GM12878 (cell line): ENCODE measurements around the gene RNF103. TPM values are rescaled to one million over a fixed set of nuclear protein-coding genes. Genes with fewer than 3 reads are reported as not detected.

Source experiments
- ATAC-seq: fragments of 200-7000 bp; cut with Tn5 transposase; 3 replicates; pipeline ENCODE4 v1.9.1; 2020; ENCODE audit warnings: mild to moderate bottlenecking, moderate library complexity
- BruUV-seq: library from RNA; stranded (reverse); fragments of 400-500 nt; replicated peaks from 2 replicates; lab custom pipeline; 2021; lab: Mats Ljungman, UMichigan
- CTCF ChIA-PET: fragments of 300-600 bp; sonication (Branson Sonifier 250); formaldehyde crosslinking; extraction: SDS; loops from one replicate; lab custom pipeline; 2021; ENCODE audit warnings: inconsistent platforms; lab: Yijun Ruan, JAX
- POLR2A ChIA-PET: fragments of 350-600 bp; formaldehyde crosslinking; extraction: SDS; loops from one replicate; lab custom pipeline; 2021; ENCODE audit warnings: inconsistent platforms; lab: Charles Lee
- RAD21 ChIA-PET: fragments of 300-600 bp; sonication (Branson Sonifier 250); formaldehyde crosslinking; loops from one replicate; lab custom pipeline; 2023; ENCODE audit warnings: antibody characterized with exemption; ENCODE audit not compliant: unreplicated experiment; lab: Charles Lee
- SMC1A ChIA-PET: fragments of 300-600 bp; sonication (Branson Sonifier 250); formaldehyde crosslinking; loops from one replicate; lab custom pipeline; 2023; ENCODE audit not compliant: unreplicated experiment, uncharacterized antibody; lab: Charles Lee
- DNase-seq: peaks from one replicate; pipeline ENCODE4 v3.0.0-alpha.2; 2011; ENCODE audit warnings: low read depth, low spot score
- FAIRE-seq: peaks from 3 replicates; lab custom pipeline; 2011; peaks lifted over from hg19 to GRCh38; lab: Jason Lieb, UNC
- H2AFZ ChIP-seq: 2 replicates; pipeline ENCODE4 v1.6.0; 2011; ENCODE audit warnings: low read depth, low read length, control low read depth; ENCODE audit not compliant: control insufficient read depth
- H3K27ac ChIP-seq: 2 replicates; pipeline ENCODE4 v1.5.1; 2011; ENCODE audit warnings: control low read depth; ENCODE audit not compliant: control insufficient read depth, insufficient read depth
- H3K27me3 ChIP-seq, 2 experiments: replicated peaks in 1 of 2; 2 replicates each; pipeline versions ENCODE4 v1.6.0 to v1.6.1; 2011; ENCODE audit warnings: low read length in 1 of 2; ENCODE audit not compliant: control insufficient read depth in 2 of 2, insufficient read depth in 2 of 2
- H3K36me3 ChIP-seq, 2 experiments: 2 replicates each; pipeline ENCODE4 v1.5.1; 2011; ENCODE audit warnings: low read length in 1 of 2; ENCODE audit not compliant: control insufficient read depth in 2 of 2, insufficient read depth in 2 of 2
- H3K4me1 ChIP-seq: 2 replicates; pipeline ENCODE4 v1.6.1; 2011; ENCODE audit warnings: mild to moderate bottlenecking, low read length, moderate library complexity, mixed read lengths; ENCODE audit not compliant: control insufficient read depth, insufficient read depth
- H3K4me2 ChIP-seq: 2 replicates; pipeline ENCODE4 v1.6.0; 2011; ENCODE audit warnings: control low read depth; ENCODE audit not compliant: control insufficient read depth, insufficient read depth
- H3K4me3 ChIP-seq: fragments of 200-600 bp; sonication (generic); 2 replicates; pipeline ENCODE4 v1.5.1; 2016
- H3K79me2 ChIP-seq: 2 replicates; pipeline ENCODE4 v1.6.0; 2011; ENCODE audit warnings: low read length; ENCODE audit not compliant: control insufficient read depth, insufficient read depth
- H3K9ac ChIP-seq: 2 replicates; pipeline ENCODE4 v1.8.0; 2011; ENCODE audit warnings: low read length, control low read depth, mixed read lengths; ENCODE audit not compliant: control insufficient read depth, insufficient read depth
- H3K9me3 ChIP-seq: replicated peaks from 3 replicates; pipeline ENCODE4 v1.5.1; 2011; ENCODE audit warnings: mild to moderate bottlenecking, low read length; ENCODE audit not compliant: control insufficient read depth, insufficient read depth
- H4K20me1 ChIP-seq: 2 replicates; pipeline ENCODE4 v1.6.0; 2011; ENCODE audit not compliant: control insufficient read depth, insufficient read depth
- HDGF ChIP-seq: fragments of 450-650 bp; IDR thresholded peaks from 2 replicates; pipeline ENCODE4 v1.6.1; 2016; ENCODE audit warnings: antibody characterized with exemption
- MLLT1 ChIP-seq: fragments of 450-650 bp; IDR thresholded peaks from 2 replicates; pipeline ENCODE4 v1.6.1; 2016; ENCODE audit warnings: mild to moderate bottlenecking
- SPI1 ChIP-seq: IDR thresholded peaks from 2 replicates; pipeline ENCODE4 v1.6.1; 2011; ENCODE audit warnings: low read depth, mild to moderate bottlenecking, low read length, moderate library complexity, borderline replicate concordance; ENCODE audit not compliant: insufficient read depth
- SREBF2 ChIP-seq: IDR thresholded peaks from 2 replicates; pipeline ENCODE4 v1.6.1; 2012; ENCODE audit warnings: mild to moderate bottlenecking, low read length
- SUPT20H ChIP-seq: IDR thresholded peaks from 2 replicates; pipeline ENCODE4 v1.6.1; 2011; ENCODE audit warnings: low read depth, mild to moderate bottlenecking, low read length, moderate library complexity, borderline replicate concordance; ENCODE audit not compliant: control insufficient read depth
- USF1 ChIP-seq: IDR thresholded peaks from 2 replicates; pipeline ENCODE4 v1.6.1; 2011; ENCODE audit warnings: borderline replicate concordance, low read depth, mild to moderate bottlenecking, moderate library complexity, mixed read lengths, low read length; ENCODE audit not compliant: insufficient read depth; ENCODE audit errors: extremely low read length
- ZNF274 ChIP-seq: IDR thresholded peaks from one replicate; pipeline ENCODE4 v1.8.0; 2011; ENCODE audit not compliant: insufficient read length, insufficient read depth
- WGBS: methylation state at CpG from one replicate; pipeline ENCODE4 v1.1.6; 2016; ENCODE audit warnings: low lambda C conversion rate; ENCODE audit not compliant: insufficient replicate concordance, insufficient coverage; ENCODE audit errors: missing lambda C conversion rate; 5-methylcytosine and 5-hydroxymethylcytosine counted together
- in situ Hi-C: fragments of 300-500 bp; cut with MboI; formaldehyde crosslinking; loops from 9 replicates; pipeline ENCODE4 v1.14.3; 2018; ENCODE audit warnings: mixed read lengths
- intact Hi-C: fragments of 100-400 bp; cut with micrococcal nuclease; formaldehyde crosslinking; loops from one replicate; pipeline ENCODE4 v1.14.2; 2022; ENCODE audit not compliant: unreplicated experiment
- polyA plus RNA-seq, 11 experiments: library from polyadenylated mRNA; depleted of rRNA in 4 of 11; unstranded in 6 of 11; stranded (reverse) in 5 of 11; fragments of >200 nt; fragmentation: Nextera tagmentation in 4 of 11; fragmentation: Illumina TruSeq in 1 of 11; extraction: Ambion mirVana in 4 of 11; extraction: Trizol in 1 of 11; gene quantifications; 1 replicate in 1 of 11; 2 replicates in 10 of 11; pipeline versions ENCODE4 v1.2.1 to v1.2.3, GENCODE V29; 2011 to 2016; ENCODE audit warnings: inconsistent platforms in 2 of 11, missing spikeins in 2 of 11, low read depth in 1 of 11
- total RNA-seq, 4 experiments: library from RNA; depleted of rRNA in 3 of 4; stranded (reverse); fragments of >200 nt in 3 of 4; fragmentation: Illumina TruSeq in 1 of 4; extraction: Trizol in 1 of 4; gene quantifications; 2 replicates each; pipeline versions ENCODE4 v1.2.1 to v1.2.3, GENCODE V29; 2013 to 2021

Gene RNF103
- total and polyA plus RNA-seq, 10 of the 15 experiments (the other 5 are each of a cell fraction or from before 2014, with no cell fraction given): 2.4 to 11.0 (median 8.0) TPM

DNA sequence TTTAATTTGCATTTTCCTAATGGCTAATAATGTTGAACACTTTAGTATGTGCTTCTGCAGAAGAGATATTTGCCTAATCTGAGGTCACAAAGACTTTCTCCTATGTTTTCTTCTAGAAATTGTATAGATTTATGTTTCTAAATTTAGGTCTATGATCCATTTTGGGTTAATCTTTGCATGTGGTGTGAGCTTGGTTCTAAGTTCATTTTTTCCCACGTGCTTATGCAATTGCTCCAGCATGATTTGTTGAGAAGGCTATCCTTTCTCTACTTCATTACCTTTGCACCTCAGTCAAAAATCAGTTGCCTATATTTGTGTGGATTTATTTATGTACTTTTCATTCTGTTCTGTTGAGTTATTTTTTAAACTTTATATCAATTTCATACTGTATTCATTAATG, 15.0 kb upstream of the RNF103 start:
- Histone ChIP-seq H3K9ac (no peak overlapping the region), H3K4me2 (no peak overlapping the region), H4K20me1 (no peaks in the 10 kb centered on the region), H3K27ac (no peak overlapping the region), H3K4me1 (no peaks in the 10 kb centered on the region), H3K4me3 (no peak overlapping the region), H2AFZ (no peak overlapping the region), H3K27me3 (no peaks in the 10 kb centered on the region), H3K9me3 (no peaks in the 10 kb centered on the region; the same call in 2 of the 3 replicates), H3K79me2 (no peaks in the 10 kb centered on the region), H3K36me3 (no peaks in the 10 kb centered on the region)
- intact Hi-C loops (no loop called here), in situ Hi-C loops (no loop called here)
- ChIA-PET SMC1A (no interaction called here), RAD21 (no interaction called here), POLR2A (no interaction called here), CTCF (no interaction called here)
- ATAC-seq (no peak), DNase-seq (no peak), FAIRE-seq (no peak)
- WGBS: 96% methylated on average over 1 of the region's 1 CpG
- TF ChIP-seq SUPT20H: no peak
- BruUV-seq: no TSS peak

- Histone ChIP-seq H4K20me1 (no peaks in the 10 kb centered on the region), H3K27ac (no peak overlapping the region), H3K4me3 (no peak overlapping the region), H3K4me2 (no peak overlapping the region), H3K36me3 (no peaks in the 10 kb centered on the region), H3K9ac (no peak overlapping the region), H3K4me1 (no peaks in the 10 kb centered on the region), H3K9me3 (no peaks in the 10 kb centered on the region; the same call in 2 of the 3 replicates), H3K79me2 (no peaks in the 10 kb centered on the region), H2AFZ (no peak overlapping the region), H3K27me3 (no peaks in the 10 kb centered on the region)
- ATAC-seq: no peak
- 76% methylated on average over 5 of the region's 5 CpGs for WGBS
- in situ Hi-C loops: no loop called here
- intact Hi-C loops: no loop called here
- RAD21 ChIA-PET: no interaction called here
- SMC1A ChIA-PET: no interaction called here
- no TSS peak for BruUV-seq
- CTCF ChIA-PET: interaction anchor here (0.6 kb wide), 1 partner anchor 150 kb away, joined by 3 read pairs; no protein-coding TSS in a partner anchor
- no peak for DNase-seq
- POLR2A ChIA-PET: no interaction called here
- TF ChIP-seq MLLT1 (no peak), SPI1 (no peak), HDGF (no peak), SREBF2 (no peak), USF1 (no peak), ZNF274 (no peak)
- FAIRE-seq: no peak
These were observed 13.2 kb upstream of the RNF103 start for GRCh38 chr2:86636842-86637241.
